Lower leg skin (tissue), 3 donors: ENCODE results near the gene SYMPK.

ENCODE experiments used
- POLR2A ChIP-seq, 2 donors: fragments of 450-650 bp; IDR thresholded peaks; one replicate each; pipeline ENCODE4 v1.6.1; 2016 to 2017; ENCODE audit warnings: antibody characterized with exemption in 2 of 2, mild to moderate bottlenecking in 1 of 2, moderate library complexity in 1 of 2
- TF ChIP-seq, protein P1 (sequence below), 3 donors: fragments of 450-650 bp; IDR thresholded peaks; one replicate each; pipeline ENCODE4 v1.5.1; 2016; ENCODE audit warnings: antibody characterized with exemption in 3 of 3, mild to moderate bottlenecking in 3 of 3, moderate library complexity in 2 of 3

GRCh38 chr19:45773384-45773783, 89.6 kb downstream of the SYMPK start:
- TF ChIP-seq, protein P1, sequence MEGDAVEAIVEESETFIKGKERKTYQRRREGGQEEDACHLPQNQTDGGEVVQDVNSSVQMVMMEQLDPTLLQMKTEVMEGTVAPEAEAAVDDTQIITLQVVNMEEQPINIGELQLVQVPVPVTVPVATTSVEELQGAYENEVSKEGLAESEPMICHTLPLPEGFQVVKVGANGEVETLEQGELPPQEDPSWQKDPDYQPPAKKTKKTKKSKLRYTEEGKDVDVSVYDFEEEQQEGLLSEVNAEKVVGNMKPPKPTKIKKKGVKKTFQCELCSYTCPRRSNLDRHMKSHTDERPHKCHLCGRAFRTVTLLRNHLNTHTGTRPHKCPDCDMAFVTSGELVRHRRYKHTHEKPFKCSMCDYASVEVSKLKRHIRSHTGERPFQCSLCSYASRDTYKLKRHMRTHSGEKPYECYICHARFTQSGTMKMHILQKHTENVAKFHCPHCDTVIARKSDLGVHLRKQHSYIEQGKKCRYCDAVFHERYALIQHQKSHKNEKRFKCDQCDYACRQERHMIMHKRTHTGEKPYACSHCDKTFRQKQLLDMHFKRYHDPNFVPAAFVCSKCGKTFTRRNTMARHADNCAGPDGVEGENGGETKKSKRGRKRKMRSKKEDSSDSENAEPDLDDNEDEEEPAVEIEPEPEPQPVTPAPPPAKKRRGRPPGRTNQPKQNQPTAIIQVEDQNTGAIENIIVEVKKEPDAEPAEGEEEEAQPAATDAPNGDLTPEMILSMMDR (IDR thresholded peaks at IDR 0.05): no peak
- no peak for TF ChIP-seq POLR2A (IDR thresholded peaks at IDR 0.05)
